NB4 (cell line): ENCODE data around the gene HIBCH.
"Not testable (repeated sequence)": the region's sequence is repeated elsewhere in the genome, so short reads cannot be mapped to it uniquely, and the experiment has no call there.

Experiments
- MYC ChIP-seq: IDR thresholded peaks from 2 replicates; pipeline ENCODE4 v1.6.1; 2011; ENCODE audit warnings: low read depth, low read length
- POLR2A ChIP-seq: IDR thresholded peaks from 2 replicates; pipeline ENCODE4 v1.6.1; 2011; ENCODE audit warnings: mild to moderate bottlenecking; ENCODE audit not compliant: insufficient read length; ENCODE audit errors: extremely low read depth
- TF ChIP-seq, protein P1 (sequence below): IDR thresholded peaks from one replicate; pipeline ENCODE4 v1.5.1; 2012; ENCODE audit warnings: low read depth, low read length
- TF ChIP-seq, protein P2 (sequence below): IDR thresholded peaks from 2 replicates; pipeline ENCODE4 v1.6.1; 2011; ENCODE audit warnings: low read depth, low read length

DNA sequence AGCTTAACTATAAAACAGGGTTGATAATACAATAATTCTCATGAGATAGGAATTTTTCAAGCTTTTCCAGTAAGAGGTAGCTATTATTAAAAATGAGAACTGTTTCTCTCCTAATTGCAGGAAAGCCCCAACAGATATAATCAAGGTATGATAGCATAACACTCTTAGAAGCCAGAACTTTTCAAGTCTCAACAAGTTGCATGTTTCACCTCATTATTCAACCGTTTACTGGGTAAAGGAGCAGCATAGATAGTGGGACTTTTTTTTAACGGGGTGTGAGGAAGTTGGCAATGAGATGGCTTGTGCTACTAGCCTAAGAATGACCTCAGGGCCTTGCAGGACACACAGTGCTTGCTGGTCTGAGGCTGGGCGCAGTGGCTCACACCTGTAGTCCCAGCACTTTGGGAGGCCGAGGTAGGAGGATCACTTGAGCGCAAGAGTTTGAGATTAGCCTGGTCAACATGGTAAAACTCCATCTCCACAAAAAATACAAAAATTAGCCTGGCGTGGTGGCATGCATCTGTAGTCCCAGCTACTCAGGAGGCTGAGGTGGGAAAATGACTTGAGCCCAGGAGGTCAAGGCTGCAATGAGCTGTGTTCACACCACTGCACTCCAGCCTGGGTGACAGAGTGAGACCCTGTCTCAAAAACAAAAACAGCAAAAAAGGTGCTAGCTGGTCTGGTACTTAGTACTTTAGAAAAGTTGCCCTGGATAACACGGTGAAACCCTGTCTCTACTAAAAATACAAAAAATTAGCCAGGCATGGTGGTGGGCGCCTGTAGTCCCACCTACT is 39.2 kb upstream of the HIBCH start:
- TF ChIP-seq, protein P1, sequence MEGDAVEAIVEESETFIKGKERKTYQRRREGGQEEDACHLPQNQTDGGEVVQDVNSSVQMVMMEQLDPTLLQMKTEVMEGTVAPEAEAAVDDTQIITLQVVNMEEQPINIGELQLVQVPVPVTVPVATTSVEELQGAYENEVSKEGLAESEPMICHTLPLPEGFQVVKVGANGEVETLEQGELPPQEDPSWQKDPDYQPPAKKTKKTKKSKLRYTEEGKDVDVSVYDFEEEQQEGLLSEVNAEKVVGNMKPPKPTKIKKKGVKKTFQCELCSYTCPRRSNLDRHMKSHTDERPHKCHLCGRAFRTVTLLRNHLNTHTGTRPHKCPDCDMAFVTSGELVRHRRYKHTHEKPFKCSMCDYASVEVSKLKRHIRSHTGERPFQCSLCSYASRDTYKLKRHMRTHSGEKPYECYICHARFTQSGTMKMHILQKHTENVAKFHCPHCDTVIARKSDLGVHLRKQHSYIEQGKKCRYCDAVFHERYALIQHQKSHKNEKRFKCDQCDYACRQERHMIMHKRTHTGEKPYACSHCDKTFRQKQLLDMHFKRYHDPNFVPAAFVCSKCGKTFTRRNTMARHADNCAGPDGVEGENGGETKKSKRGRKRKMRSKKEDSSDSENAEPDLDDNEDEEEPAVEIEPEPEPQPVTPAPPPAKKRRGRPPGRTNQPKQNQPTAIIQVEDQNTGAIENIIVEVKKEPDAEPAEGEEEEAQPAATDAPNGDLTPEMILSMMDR, result not testable (repeated sequence)
- TF ChIP-seq MYC, POLR2A: not testable (repeated sequence)
- TF ChIP-seq, protein P2, sequence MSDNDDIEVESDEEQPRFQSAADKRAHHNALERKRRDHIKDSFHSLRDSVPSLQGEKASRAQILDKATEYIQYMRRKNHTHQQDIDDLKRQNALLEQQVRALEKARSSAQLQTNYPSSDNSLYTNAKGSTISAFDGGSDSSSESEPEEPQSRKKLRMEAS, result not testable (repeated sequence)
